HG03039 (cell line): Measurements from ENCODE around the gene CCDC196.
"Not testable (repeated sequence)": the region's sequence is repeated elsewhere in the genome, so short reads cannot be mapped to it uniquely, and the experiment has no call there.

ENCODE experiments used
- ATAC-seq: cut with Tn5 transposase; IDR thresholded peaks from one replicate; pipeline ENCODE4 v1.9.1; 2021; ENCODE audit warnings: mild to moderate bottlenecking, moderate library complexity; ENCODE audit not compliant: unreplicated experiment

Gene CCDC196

DNA sequence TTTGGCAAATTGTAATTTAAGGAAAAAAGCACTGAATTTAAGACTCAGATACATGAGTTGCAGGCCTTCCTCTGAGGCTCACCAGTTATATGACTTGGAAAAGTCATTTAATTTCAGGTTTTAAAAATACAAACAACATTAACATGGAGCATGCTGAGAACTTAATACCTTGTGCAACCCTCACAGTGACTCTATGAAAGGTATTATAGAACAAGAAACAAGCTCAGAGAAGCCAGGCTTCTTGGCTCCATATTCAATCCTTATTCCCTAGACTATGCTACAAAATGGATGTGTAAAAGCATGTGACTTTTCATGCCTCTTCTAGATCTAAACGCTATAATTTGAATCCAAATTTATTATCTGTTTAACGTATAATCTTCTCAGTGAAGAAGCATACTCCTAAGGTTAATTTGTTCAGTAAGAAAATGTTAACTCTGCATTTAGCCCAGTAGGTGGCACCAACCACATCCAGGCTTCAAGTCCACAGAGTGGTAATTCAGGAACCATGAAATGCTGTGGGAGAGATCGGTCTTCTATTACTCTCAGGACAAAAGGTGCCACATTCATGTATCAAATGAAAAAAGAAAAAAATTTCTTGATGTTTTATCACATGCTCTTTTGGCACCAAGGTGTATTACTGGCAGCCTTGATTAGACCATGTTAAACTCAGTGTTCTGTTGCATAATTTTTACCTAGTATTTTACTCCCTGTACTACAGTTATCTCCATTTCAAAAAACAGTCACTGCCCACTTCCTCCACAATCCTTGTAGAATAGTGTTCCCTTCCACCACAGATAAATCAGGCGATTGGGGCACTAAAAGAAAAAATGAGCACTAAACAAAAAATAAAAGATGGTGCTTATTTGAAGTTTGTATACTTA, 9.3 kb downstream of the CCDC196 start:
- peak; percentile 54 for ATAC-seq

DNA sequence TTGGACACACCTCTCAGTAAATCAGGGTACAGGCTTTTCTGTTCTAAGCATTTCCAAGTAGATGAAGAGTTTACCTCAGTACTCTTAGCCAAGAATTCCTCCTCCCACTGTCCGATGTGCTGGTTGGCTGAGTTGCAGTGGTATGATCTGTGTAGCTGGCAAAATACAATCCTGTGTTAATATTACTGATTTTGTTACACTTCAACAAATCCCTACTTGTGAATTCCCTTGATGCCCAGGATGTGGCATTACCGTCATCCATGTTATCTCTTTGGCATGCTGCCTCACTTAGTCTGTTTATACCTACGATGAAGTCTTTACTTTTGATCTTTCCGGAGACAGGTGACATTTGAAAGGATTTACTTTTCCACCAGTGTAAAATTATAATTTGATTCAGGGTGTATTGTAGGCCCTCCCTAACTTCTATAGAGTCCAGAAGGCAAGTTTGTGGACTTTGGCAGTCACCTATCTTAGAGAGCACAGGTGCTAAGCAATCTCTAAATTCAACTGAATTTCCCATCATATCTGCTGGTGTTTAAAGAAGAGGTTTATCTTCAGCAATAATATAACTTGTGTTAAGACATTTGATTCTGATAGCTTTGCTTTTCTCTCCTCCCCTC, 10.1 kb downstream of the CCDC196 start:
- no peak for ATAC-seq

GRCh38 chr14:66496911-66497310, 10.7 kb downstream of the CCDC196 start:
- ATAC-seq, result no peak

- no peak for ATAC-seq
Measured at GRCh38 chr14:66498311-66498710, 12.1 kb downstream of the CCDC196 start.

DNA sequence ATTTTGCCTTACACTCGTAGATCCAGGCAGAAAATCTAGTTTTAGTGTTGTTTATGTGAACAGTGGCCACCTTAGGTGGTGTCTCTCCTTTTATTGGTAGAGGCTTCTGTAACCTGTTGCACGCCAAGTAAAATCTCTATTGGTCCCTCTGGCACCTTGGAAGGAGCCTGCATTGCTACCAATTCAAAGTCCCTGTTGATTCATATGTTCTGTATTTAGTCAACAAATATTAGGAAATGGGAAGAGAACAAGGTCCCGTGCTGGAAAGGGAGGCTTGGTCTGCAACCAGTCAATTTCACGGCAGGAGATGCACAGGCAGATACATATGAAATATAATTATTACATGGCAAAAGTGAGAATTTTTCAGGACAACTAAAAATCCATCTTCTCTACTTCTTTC, 15.4 kb downstream of the CCDC196 start:
- ATAC-seq, result no peak

- not testable (repeated sequence) for ATAC-seq
Measured at GRCh38 chr14:66502836-66503235, 16.7 kb downstream of the CCDC196 start.

DNA sequence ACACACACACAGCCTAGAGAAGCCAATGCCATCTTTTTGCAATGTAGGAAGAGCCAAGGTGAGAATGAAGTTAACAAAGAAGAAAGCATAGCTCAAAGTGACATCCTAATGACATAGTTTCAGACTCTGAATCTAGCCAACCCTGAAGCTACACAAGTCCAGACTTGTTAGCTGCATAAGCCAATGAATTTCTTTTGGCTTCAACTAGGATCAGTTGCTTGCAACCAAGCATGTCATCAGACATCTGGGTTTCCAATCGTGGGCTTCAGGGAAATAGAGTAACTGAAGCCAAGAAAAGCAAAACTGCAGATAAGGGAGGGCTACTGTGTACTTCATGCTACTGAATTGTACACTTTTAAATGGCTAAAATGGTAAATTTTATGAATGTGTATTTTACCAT, 17.4 kb downstream of the CCDC196 start:
- ATAC-seq, result no peak

GRCh38 chr14:66507181-66507721, 21.1 kb downstream of the CCDC196 start:
- ATAC-seq, result peak; percentile 9

DNA sequence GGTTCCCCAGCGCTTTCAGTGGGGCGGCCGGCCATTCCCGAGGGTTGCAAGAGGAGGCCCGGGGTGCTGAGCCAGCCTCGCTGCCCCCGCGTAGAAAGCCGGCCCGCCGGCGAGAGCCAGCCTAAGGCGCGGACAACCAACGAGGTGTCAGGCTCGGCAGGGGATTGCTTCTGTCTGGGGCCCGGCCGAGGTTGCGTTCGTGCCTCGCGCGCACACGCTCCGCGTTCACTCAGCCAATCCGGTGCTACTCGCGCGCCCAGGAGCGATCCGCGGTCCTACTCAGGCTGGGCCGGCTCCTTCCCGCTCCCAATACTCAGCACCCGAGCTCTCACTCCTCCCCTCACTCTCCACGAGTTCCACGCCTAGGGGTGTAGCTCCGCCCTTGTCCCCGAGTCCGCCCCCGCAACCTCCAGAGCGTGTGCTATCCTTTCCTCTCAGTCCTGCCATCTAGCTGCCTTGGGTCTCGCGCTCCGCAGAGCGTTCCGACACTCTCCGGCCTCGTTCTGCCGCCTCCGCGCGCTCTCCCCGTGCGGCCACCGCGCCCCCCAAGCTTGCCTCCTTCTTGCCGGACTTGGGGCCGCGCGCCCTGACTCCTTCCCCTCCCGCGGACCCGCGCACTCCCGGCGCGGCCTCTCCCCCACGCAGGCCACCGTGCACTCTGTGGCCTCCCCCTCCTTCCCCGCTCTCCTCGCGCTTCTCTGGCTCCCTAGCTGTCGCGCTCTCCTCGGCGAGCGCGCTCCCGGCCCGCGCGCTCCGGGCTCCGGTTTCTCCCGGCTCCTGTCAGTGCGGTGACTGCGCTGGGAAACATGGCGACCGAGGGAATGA, 21.8 kb downstream of the CCDC196 start, which contains the start of gene GPHN:
Gene GPHN (plus strand): TSS at position 426 of the 825 bp plus-strand sequence.
- peak; percentile 86 for ATAC-seq

DNA sequence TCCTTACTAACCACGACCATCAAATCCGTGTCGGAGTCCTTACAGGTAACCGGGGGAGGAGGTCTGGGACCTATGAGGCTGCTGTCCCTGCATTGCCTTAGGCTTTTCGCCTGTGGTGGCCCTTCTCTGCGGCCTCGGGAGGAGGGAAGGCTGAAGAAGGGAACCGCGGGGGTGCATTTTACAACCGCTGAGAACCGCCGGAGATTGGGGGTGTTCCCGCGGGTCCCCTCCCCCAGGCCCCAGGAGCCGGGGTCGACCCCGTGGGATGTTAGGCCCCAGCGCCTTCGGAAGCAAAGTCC, 22.3 kb downstream of the CCDC196 start:
- no peak for ATAC-seq

- ATAC-seq, result no peak
Measured at GRCh38 chr14:66508846-66509621, 22.9 kb downstream of the CCDC196 start.

GRCh38 chr14:66509874-66510273, 23.7 kb downstream of the CCDC196 start:
- no peak for ATAC-seq

- ATAC-seq, result no peak
Measured at GRCh38 chr14:66511849-66512248, 25.7 kb downstream of the CCDC196 start.

DNA sequence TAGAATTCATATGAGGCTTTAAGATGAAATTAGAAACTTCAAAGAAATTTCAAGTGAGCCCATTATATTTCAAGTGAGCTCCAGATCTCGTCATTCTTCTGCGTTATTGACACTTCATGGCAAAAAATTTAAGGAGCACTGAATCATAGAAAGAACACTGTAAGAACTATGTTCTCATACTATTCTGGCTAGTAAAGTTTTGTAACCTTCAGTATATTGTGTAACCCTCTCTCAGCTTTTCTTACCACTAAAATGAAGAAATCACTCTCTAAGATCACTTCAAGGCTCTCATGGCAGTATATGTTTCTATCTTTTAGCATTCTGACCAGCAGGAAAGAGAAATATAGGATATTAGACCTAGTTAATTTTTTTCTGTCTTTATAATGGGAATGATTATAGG, 28.0 kb downstream of the CCDC196 start:
- no peak for ATAC-seq

- no peak for ATAC-seq
Measured at GRCh38 chr14:66530526-66530925, 44.4 kb downstream of the CCDC196 start.

DNA sequence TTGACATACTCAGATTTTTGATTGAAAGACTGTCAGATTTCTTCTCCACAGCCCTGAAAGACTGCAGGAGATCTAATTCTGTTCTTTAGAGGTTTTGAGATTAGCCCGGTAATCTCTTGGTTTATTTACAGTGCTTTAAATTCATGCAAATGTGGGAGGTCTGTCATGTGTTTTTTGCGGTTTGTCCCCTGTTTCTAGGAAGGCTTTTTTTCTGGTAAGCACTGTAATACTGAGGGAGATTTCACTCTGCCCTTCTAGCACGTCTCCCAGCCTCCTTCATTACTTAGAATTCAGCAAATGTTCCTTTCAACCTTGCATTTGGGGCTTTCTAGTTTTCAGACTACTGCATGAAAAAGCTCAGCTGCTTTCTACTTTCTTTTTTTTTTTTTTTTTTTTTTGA, 52.9 kb downstream of the CCDC196 start:
- no peak for ATAC-seq

DNA sequence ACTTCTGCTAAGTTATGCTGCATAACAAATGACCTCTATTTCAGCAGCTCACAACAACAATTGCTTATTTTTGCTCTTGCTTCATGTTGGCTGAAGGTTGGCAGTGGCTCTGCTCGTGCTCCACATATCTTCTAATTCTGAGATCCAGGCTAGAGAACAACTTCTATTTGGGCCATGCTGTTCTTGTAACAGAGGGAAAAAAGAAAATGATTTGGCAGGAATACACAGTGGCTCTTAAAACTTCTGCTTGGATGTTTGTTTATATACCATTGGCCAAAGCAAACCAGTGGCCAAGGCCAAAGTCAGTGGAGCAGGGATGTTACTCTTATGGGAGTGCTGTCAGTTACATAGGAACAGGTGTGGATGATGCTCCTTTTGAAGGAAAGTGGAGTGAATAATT, 53.9 kb downstream of the CCDC196 start:
- ATAC-seq, result no peak

GRCh38 chr14:66541627-66542026, 55.5 kb downstream of the CCDC196 start:
- no peak for ATAC-seq

DNA sequence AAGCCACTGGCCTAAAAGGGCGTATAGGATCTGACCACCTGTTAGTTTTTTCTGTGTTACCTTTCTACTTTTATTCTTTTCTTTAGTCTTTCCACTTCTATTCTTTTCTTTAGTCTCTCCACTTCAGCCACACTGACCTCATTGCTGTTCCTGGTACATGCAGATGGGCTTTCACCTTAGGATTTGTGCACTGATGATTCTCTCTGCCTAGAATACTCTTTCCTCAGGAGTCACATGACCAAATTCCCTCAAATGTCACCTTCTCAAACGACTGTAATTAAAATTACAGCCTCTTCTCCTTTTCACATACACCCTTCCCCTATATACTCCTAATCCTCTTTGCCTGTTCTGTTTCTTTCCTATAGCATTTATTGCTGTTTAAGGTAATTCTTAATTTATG, 57.8 kb downstream of the CCDC196 start:
- ATAC-seq, result no peak

DNA sequence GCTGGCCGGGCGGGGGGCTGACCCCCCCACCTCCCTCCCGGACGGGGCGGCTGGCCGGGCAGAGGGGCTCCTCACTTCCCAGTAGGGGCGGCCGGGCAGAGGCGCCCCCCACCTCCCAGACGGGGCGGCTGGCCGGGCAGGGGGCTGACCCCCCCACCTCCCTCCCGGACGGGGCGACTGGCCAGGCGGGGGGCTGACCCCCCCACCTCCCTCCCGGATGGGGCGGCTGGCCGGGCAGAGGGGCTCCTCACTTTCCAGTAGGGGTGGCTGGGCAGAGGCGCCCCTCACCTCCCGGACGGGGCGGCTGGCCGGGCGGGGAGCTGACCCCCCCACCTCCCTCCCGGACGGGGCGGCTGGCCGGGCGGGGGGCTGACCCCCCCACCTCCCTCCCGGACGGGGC, 59.0 kb downstream of the CCDC196 start:
- not testable (repeated sequence) for ATAC-seq

DNA sequence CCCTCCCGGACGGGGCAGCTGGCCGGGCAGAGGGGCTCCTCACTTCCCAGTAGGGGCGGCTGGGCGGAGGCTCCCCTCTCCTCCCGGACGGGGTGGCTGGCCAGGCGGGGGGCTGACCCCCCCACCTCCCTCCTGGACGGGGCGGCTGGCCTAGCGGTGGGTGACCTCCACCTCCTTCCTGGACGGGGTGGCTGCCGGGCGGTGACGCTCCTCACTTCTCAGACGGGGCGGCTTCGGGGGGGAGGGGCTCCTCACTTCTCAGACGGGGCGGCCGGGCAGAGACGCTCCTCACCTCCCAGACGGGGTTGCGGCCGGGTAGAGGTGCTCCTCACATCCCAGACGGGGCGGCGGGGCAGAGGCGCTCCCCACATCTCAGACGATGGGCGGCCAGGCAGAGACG, 59.6 kb downstream of the CCDC196 start:
- ATAC-seq, result not testable (repeated sequence)
